HG02642 (cell line): ENCODE results near the gene CPE.
"Not testable (repeated sequence)": the region's sequence is repeated elsewhere in the genome, so short reads cannot be mapped to it uniquely, and the experiment has no call there.

Experiments
- ATAC-seq: cut with Tn5 transposase; IDR thresholded peaks from one replicate; pipeline ENCODE4 v1.9.1; 2021; ENCODE audit warnings: mild to moderate bottlenecking; ENCODE audit not compliant: unreplicated experiment, poor library complexity

Gene CPE

GRCh38 chr4:165454426-165454825, 75.6 kb downstream of the CPE start:
- ATAC-seq, result no peak

GRCh38 chr4:165457793-165458192, 79.0 kb downstream of the CPE start:
- ATAC-seq, result no peak

GRCh38 chr4:165458471-165458870, 79.7 kb downstream of the CPE start:
- no peak for ATAC-seq

GRCh38 chr4:165461159-165461821, 82.5 kb downstream of the CPE start:
- ATAC-seq, result no peak

- no peak for ATAC-seq
Measured at GRCh38 chr4:165462009-165462408, 83.2 kb downstream of the CPE start.

GRCh38 chr4:165464376-165464775, 85.6 kb downstream of the CPE start:
- no peak for ATAC-seq

- peak; percentile 69 for ATAC-seq
Measured at GRCh38 chr4:165464813-165465381, 86.1 kb downstream of the CPE start.

GRCh38 chr4:165470009-165470408, 91.2 kb downstream of the CPE start:
- ATAC-seq, result no peak

GRCh38 chr4:165472943-165473676, 94.3 kb downstream of the CPE start:
- no peak for ATAC-seq

GRCh38 chr4:165474784-165475705, 96.2 kb downstream of the CPE start:
- no peak for ATAC-seq

- ATAC-seq, result no peak
Measured at GRCh38 chr4:165475706-165476070, 96.9 kb downstream of the CPE start.

- no peak for ATAC-seq
Measured at GRCh38 chr4:165476214-165477098, 97.6 kb downstream of the CPE start.

- no peak for ATAC-seq
Measured at GRCh38 chr4:165477799-165478198, 99.0 kb downstream of the CPE start.

GRCh38 chr4:165478260-165478659, 99.5 kb downstream of the CPE start:
- ATAC-seq, result no peak

GRCh38 chr4:165481053-165481835, 102.4 kb downstream of the CPE start:
- no peak for ATAC-seq

- no peak for ATAC-seq
Measured at GRCh38 chr4:165489786-165490185, 111.0 kb downstream of the CPE start.

GRCh38 chr4:165492583-165492982, 113.8 kb downstream of the CPE start:
- ATAC-seq, result not testable (repeated sequence)

GRCh38 chr4:165493359-165493758, 114.6 kb downstream of the CPE start:
- peak; percentile 100 for ATAC-seq
